Trophoblast cell (in vitro differentiated cells and primary cell): Measurements from ENCODE around the gene MMP28.

Experiments
- DNase-seq, 2 donors: peaks; one replicate each; pipeline ENCODE4 v3.0.0-alpha.2; 2016
- H2AFZ ChIP-seq: 2 replicates; pipeline ENCODE4 v1.6.1; 2013; ENCODE audit warnings: low read length, moderate library complexity, mild to moderate bottlenecking; ENCODE audit not compliant: insufficient read depth, poor library complexity
- H2AK5ac ChIP-seq: 2 replicates; pipeline ENCODE4 v1.6.1; 2013; ENCODE audit warnings: mild to moderate bottlenecking, low read length
- H2BK120ac ChIP-seq: 2 replicates; pipeline ENCODE4 v1.6.1; 2013; ENCODE audit warnings: low read length, mild to moderate bottlenecking, moderate library complexity; ENCODE audit not compliant: insufficient read depth, poor library complexity
- H2BK12ac ChIP-seq: 2 replicates; pipeline ENCODE4 v1.6.1; 2013; ENCODE audit warnings: mild to moderate bottlenecking, low read length, moderate library complexity
- H2BK5ac ChIP-seq: 2 replicates; pipeline ENCODE4 v1.6.1; 2013; ENCODE audit warnings: low read length, low read depth, moderate library complexity, mild to moderate bottlenecking; ENCODE audit not compliant: poor library complexity
- H3K14ac ChIP-seq: 2 replicates; pipeline ENCODE4 v1.6.1; 2013; ENCODE audit warnings: mild to moderate bottlenecking, low read length
- H3K18ac ChIP-seq: 2 replicates; pipeline ENCODE4 v1.6.1; 2013; ENCODE audit warnings: mild to moderate bottlenecking, low read length
- H3K23ac ChIP-seq: 2 replicates; pipeline ENCODE4 v1.6.1; 2013; ENCODE audit warnings: low read length
- H3K27ac ChIP-seq: 2 replicates; pipeline ENCODE4 v1.5.1; 2013; ENCODE audit warnings: low read depth, mild to moderate bottlenecking, inconsistent platforms, low read length, moderate library complexity
- H3K27me3 ChIP-seq: 2 replicates; pipeline ENCODE4 v1.6.1; 2013; ENCODE audit warnings: inconsistent platforms, mild to moderate bottlenecking, low read length, moderate library complexity; ENCODE audit not compliant: insufficient read depth
- H3K36me3 ChIP-seq, 2 experiments: 1 replicate in 1 of 2; 2 replicates in 1 of 2; pipeline ENCODE4 v1.6.1; 2013; ENCODE audit warnings: low read length in 2 of 2, mild to moderate bottlenecking in 2 of 2, moderate library complexity in 1 of 2; ENCODE audit not compliant: insufficient read depth in 2 of 2, control insufficient read depth in 1 of 2
- H3K4ac ChIP-seq: 2 replicates; pipeline ENCODE4 v1.6.1; 2013; ENCODE audit warnings: low read depth, mild to moderate bottlenecking, low read length, moderate library complexity
- H3K4me1 ChIP-seq, 2 experiments: 1 replicate in 1 of 2; 2 replicates in 1 of 2; pipeline ENCODE4 v1.6.1; 2013; ENCODE audit warnings: low read length in 2 of 2, mild to moderate bottlenecking in 2 of 2, moderate library complexity in 1 of 2; ENCODE audit not compliant: insufficient read depth in 2 of 2, control insufficient read depth in 1 of 2
- H3K4me2 ChIP-seq: 2 replicates; pipeline ENCODE4 v1.6.1; 2013; ENCODE audit warnings: inconsistent platforms, mild to moderate bottlenecking, low read length, moderate library complexity
- H3K4me3 ChIP-seq: 2 replicates; pipeline ENCODE4 v1.5.1; 2013; ENCODE audit warnings: mild to moderate bottlenecking, low read depth, low read length, inconsistent platforms
- H3K79me1 ChIP-seq: one replicate; pipeline ENCODE4 v1.6.1; 2013; ENCODE audit warnings: low read length
- H3K79me2 ChIP-seq: 2 replicates; pipeline ENCODE4 v1.6.1; 2013; ENCODE audit warnings: low read length, mild to moderate bottlenecking; ENCODE audit not compliant: control insufficient read depth, insufficient read depth, poor library complexity
- H3K9ac ChIP-seq: 2 replicates; pipeline ENCODE4 v1.6.1; 2013; ENCODE audit warnings: mild to moderate bottlenecking, low read length
- H3K9me3 ChIP-seq: 2 replicates; pipeline ENCODE4 v1.6.1; 2013; ENCODE audit warnings: low read depth, mild to moderate bottlenecking, control low read depth, inconsistent platforms, low read length; ENCODE audit not compliant: insufficient read depth
- H4K12ac ChIP-seq: 2 replicates; pipeline ENCODE4 v1.6.1; 2013; ENCODE audit warnings: low read depth, mild to moderate bottlenecking, low read length, moderate library complexity
- H4K8ac ChIP-seq: 2 replicates; pipeline ENCODE4 v1.6.1; 2013; ENCODE audit warnings: low read depth, mild to moderate bottlenecking, low read length, moderate library complexity
- H4K91ac ChIP-seq: one replicate; pipeline ENCODE4 v1.6.1; 2013; ENCODE audit warnings: low read depth, mild to moderate bottlenecking, low read length, moderate library complexity
- WGBS: extraction: QIAGEN DNeasy Blood & Tissue Kit; methylation state at CpG from one replicate; pipeline ENCODE4 v1.1.7; 2013; ENCODE audit warnings: missing lambda C conversion rate; ENCODE audit not compliant: insufficient read length, insufficient coverage; ENCODE audit errors: extremely low coverage; 5-methylcytosine and 5-hydroxymethylcytosine counted together

The MMP28 gene

GRCh38 chr17:35726953-35727460, 68.4 kb downstream of the MMP28 start:
- Histone ChIP-seq H3K79me2 (peaks cover 1% of the 10 kb centered on the region), H3K27me3 (no peaks in the 10 kb centered on the region), H3K23ac (no peak overlapping the region)

GRCh38 chr17:35726127-35726952, 69.1 kb downstream of the MMP28 start:
- H3K4me3 ChIP-seq: no peak overlapping the region

More at GRCh38 chr17:35726953-35727460, 68.4 kb downstream of the MMP28 start:
- Histone ChIP-seq H3K9ac (no peak overlapping the region), H2BK120ac (no peak overlapping the region), H3K18ac (no peak overlapping the region), H3K27ac (no peak overlapping the region), H4K8ac (no peak overlapping the region), H3K9me3 (no peaks in the 10 kb centered on the region), H3K4me1 (peaks cover 10 to 27% of the 10 kb centered on the region in 2 experiments), H2BK12ac (no peak overlapping the region), H4K12ac (no peak overlapping the region), H3K4ac (no peak overlapping the region), H2BK5ac (no peak overlapping the region), H3K14ac (no peak overlapping the region), H3K79me1 (no peaks in the 10 kb centered on the region), H2AK5ac (no peak overlapping the region), H3K4me2 (no peak overlapping the region), H3K36me3 (peaks cover 2 to 12% of the 10 kb centered on the region in 2 experiments), H3K4me3 (no peak overlapping the region), H2AFZ (no peak overlapping the region), H4K91ac (no peak overlapping the region)
- WGBS: no CpG with 5 or more reads among the region's 5 CpGs
- no peak for DNase-seq

GRCh38 chr17:35725802-35726126, 69.7 kb downstream of the MMP28 start:
- Histone ChIP-seq H2BK12ac (no peak overlapping the region), H2BK5ac (no peak overlapping the region), H2AK5ac (no peak overlapping the region), H3K9ac (no peak overlapping the region), H3K79me1 (no peaks in the 10 kb centered on the region), H4K8ac (no peak overlapping the region), H3K4me1 (peaks cover 10 to 23% of the 10 kb centered on the region in 2 experiments), H3K27ac (peak overlapping the region; percentile 12), H3K14ac (no peak overlapping the region), H4K91ac (no peak overlapping the region), H3K4me3 (no peak overlapping the region), H3K4ac (no peak overlapping the region), H3K18ac (no peak overlapping the region), H3K9me3 (no peaks in the 10 kb centered on the region), H3K27me3 (no peaks in the 10 kb centered on the region), H3K4me2 (no peak overlapping the region), H3K36me3 (peaks cover 4 to 14% of the 10 kb centered on the region in 2 experiments), H3K79me2 (no peaks in the 10 kb centered on the region), H2BK120ac (no peak overlapping the region), H2AFZ (no peak overlapping the region), H3K23ac (no peak overlapping the region), H4K12ac (no peak overlapping the region)
- no peak for DNase-seq
- no CpG with 5 or more reads among the region's 2 CpGs for WGBS

More at GRCh38 chr17:35726127-35726952, 69.1 kb downstream of the MMP28 start:
- H4K8ac ChIP-seq: no peak overlapping the region
- no peak overlapping the region for H2AK5ac ChIP-seq
- no peak overlapping the region for H3K14ac ChIP-seq
- no peak overlapping the region for H2BK120ac ChIP-seq
- no peak overlapping the region for H2BK5ac ChIP-seq
- H3K79me1 ChIP-seq: no peaks in the 10 kb centered on the region
- H3K4ac ChIP-seq: no peak overlapping the region
- no CpG with 5 or more reads among the region's 6 CpGs for WGBS
- H3K23ac ChIP-seq: no peak overlapping the region
- H3K9ac ChIP-seq: no peak overlapping the region
- H4K91ac ChIP-seq: no peak overlapping the region
- peaks cover 4 to 13% of the 10 kb centered on the region in 2 experiments for H3K36me3 ChIP-seq
- no peak overlapping the region for H3K4me2 ChIP-seq
- H3K9me3 ChIP-seq: no peaks in the 10 kb centered on the region
- H3K18ac ChIP-seq: no peak overlapping the region
- H3K27ac ChIP-seq: peak overlapping the region; percentile 34
- no peak overlapping the region for H2BK12ac ChIP-seq
- no peaks in the 10 kb centered on the region for H3K79me2 ChIP-seq
- no peak overlapping the region for H2AFZ ChIP-seq
- H4K12ac ChIP-seq: no peak overlapping the region
- no peaks in the 10 kb centered on the region for H3K27me3 ChIP-seq
- peak; percentile 98 to 99 for DNase-seq
- H3K4me1 ChIP-seq: peaks cover 10 to 26% of the 10 kb centered on the region in 2 experiments

DNA sequence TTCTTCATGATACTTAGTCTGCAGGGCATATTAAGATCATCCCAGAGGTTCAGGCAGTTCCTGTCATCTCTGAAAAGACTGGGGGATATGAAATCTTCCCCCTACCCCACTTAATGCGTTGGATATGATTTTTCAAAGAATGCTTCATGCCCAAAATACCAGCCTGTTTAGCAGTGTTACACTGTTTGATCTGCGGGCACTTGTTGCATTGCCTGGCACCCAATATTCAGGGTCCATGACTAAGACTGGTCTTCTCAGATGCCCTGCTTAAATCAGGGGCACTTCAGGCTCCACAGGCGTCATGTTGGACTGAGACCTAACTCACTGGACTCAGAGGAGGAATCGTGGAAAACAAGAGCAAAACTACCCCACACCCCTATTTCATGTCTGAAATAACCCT, 70.4 kb downstream of the MMP28 start:
- H3K18ac ChIP-seq: no peak overlapping the region
- WGBS: no CpG with 5 or more reads among the region's 4 CpGs
- no peak overlapping the region for H3K4me2 ChIP-seq
- no peak overlapping the region for H2AFZ ChIP-seq
- H2AK5ac ChIP-seq: no peak overlapping the region
- no peak overlapping the region for H4K12ac ChIP-seq
- H2BK12ac ChIP-seq: no peak overlapping the region
- H3K4me3 ChIP-seq: no peak overlapping the region
- no peak overlapping the region for H3K23ac ChIP-seq
- no peak overlapping the region for H3K9ac ChIP-seq
- H3K79me2 ChIP-seq: no peaks in the 10 kb centered on the region
- H4K8ac ChIP-seq: no peak overlapping the region
- H4K91ac ChIP-seq: no peak overlapping the region
- no peak overlapping the region for H3K27ac ChIP-seq
- H3K9me3 ChIP-seq: no peaks in the 10 kb centered on the region
- H2BK120ac ChIP-seq: no peak overlapping the region
- no peak overlapping the region for H2BK5ac ChIP-seq
- peaks cover 4 to 14% of the 10 kb centered on the region in 2 experiments for H3K36me3 ChIP-seq
- no peak for DNase-seq
- H3K4me1 ChIP-seq: peaks cover 10 to 21% of the 10 kb centered on the region in 2 experiments
- H3K27me3 ChIP-seq: no peaks in the 10 kb centered on the region
- no peaks in the 10 kb centered on the region for H3K79me1 ChIP-seq
- H3K14ac ChIP-seq: no peak overlapping the region
- no peak overlapping the region for H3K4ac ChIP-seq
